Progenitor cell of endocrine pancreas (in vitro differentiated cells): ENCODE results near the gene GLI2. TPM values are rescaled to one million over a fixed set of nuclear protein-coding genes. Genes with fewer than 3 reads are reported as not detected.

Source experiments
- DNase-seq: peaks from one replicate; pipeline ENCODE4 v3.0.0; 2021; ENCODE audit warnings: low spot score; ENCODE audit not compliant: unreplicated experiment
- H3K27ac Mint-ChIP-seq: 2 replicates; pipeline ENCODE4 v1.8.0; 2021; ENCODE audit warnings: mild to moderate bottlenecking, moderate library complexity, mixed read lengths
- H3K27me3 Mint-ChIP-seq: 2 replicates; pipeline ENCODE4 v1.8.0; 2021; ENCODE audit warnings: mixed read lengths
- H3K36me3 Mint-ChIP-seq: 2 replicates; pipeline ENCODE4 v1.8.0; 2022; ENCODE audit warnings: mixed read lengths; ENCODE audit not compliant: insufficient read depth
- H3K4me1 Mint-ChIP-seq: 2 replicates; pipeline ENCODE4 v1.8.0; 2021; ENCODE audit warnings: low read depth, mixed read lengths
- H3K4me3 Mint-ChIP-seq: 2 replicates; pipeline ENCODE4 v1.8.0; 2021; ENCODE audit warnings: low read depth, mild to moderate bottlenecking, moderate library complexity, mixed read lengths
- H3K9me3 Mint-ChIP-seq: 2 replicates; pipeline ENCODE4 v1.8.0; 2021; ENCODE audit warnings: low read depth, mixed read lengths
- CTCF ChIP-seq: fragments of 200-600 bp; sonication (generic); IDR thresholded peaks from one replicate; pipeline ENCODE4 v1.5.0; 2021; ENCODE audit warnings: antibody characterized with exemption, mild to moderate bottlenecking; ENCODE audit not compliant: unreplicated experiment
- total RNA-seq: library from RNA; stranded (reverse); gene quantifications from 2 replicates; pipeline ENCODE4 v1.2.1, GENCODE V29; 2021

Gene GLI2
- total RNA-seq, 1 donor from 2014 or later: 2.3 TPM

DNA sequence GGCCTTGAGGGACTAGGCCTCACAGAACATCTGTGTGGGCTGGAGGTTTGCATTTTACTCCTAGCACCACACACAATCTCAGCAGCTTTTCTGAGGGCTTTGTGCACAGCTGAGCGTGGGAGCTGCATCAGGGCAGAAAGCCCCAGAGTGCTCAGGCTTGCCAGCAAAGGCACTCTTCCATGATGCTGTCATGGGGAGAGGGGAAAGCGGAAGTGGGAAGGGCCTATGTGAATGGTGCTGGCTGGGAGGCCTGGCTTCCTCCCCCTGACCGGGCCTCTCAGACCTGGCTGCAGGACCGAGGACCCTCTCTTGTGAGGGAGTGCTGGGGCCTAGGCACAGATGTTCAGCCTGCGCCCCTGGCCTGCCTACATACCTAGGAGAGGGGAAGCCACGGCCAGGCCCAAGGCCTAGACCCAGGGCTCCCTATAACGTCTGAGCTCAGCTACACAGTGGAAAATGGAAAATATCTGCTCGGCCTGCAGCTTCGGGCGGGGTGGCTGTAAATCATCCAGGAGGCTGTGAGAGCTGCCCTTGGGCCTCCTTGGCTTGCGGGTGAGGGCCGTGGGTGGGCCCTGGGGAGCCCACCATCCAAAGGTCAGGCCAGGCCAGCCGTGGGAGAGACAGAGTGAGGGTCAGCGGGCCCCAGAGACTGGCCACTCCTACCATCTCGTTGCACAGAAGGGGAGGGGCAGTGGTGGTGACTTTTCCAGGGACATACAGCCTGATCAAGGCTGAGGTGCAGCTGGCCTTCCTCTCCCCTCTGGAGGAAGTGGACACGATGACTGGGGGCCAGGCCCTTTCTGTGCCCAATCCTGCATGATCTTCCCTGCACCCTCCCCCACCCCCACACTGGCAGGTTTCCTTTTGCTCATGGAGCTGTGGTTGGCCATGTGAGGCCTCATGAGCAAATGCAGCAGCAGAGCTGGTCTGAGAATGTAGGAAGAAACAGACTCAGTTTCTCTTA, 22.8 kb downstream of the GLI2 start:
- Mint-ChIP-seq H3K36me3 (no peaks in the 10 kb centered on the region), H3K4me1 (peaks cover 11% of the 10 kb centered on the region), H3K27ac (no peak overlapping the region), H3K4me3 (no peak overlapping the region), H3K27me3 (peaks cover 53% of the 10 kb centered on the region), H3K9me3 (no peaks in the 10 kb centered on the region)
- no peak for TF ChIP-seq CTCF
- no peak for DNase-seq

GRCh38 chr2:120759543-120760331, 24.1 kb downstream of the GLI2 start:
- H3K27ac Mint-ChIP-seq: no peak overlapping the region
- H3K9me3 Mint-ChIP-seq: no peaks in the 10 kb centered on the region
- H3K27me3 Mint-ChIP-seq: peaks cover 59% of the 10 kb centered on the region
- H3K4me1 Mint-ChIP-seq: peaks cover 13% of the 10 kb centered on the region
- no peak for DNase-seq
- TF ChIP-seq CTCF: no peak
- no peaks in the 10 kb centered on the region for H3K36me3 Mint-ChIP-seq
- no peak overlapping the region for H3K4me3 Mint-ChIP-seq

DNA sequence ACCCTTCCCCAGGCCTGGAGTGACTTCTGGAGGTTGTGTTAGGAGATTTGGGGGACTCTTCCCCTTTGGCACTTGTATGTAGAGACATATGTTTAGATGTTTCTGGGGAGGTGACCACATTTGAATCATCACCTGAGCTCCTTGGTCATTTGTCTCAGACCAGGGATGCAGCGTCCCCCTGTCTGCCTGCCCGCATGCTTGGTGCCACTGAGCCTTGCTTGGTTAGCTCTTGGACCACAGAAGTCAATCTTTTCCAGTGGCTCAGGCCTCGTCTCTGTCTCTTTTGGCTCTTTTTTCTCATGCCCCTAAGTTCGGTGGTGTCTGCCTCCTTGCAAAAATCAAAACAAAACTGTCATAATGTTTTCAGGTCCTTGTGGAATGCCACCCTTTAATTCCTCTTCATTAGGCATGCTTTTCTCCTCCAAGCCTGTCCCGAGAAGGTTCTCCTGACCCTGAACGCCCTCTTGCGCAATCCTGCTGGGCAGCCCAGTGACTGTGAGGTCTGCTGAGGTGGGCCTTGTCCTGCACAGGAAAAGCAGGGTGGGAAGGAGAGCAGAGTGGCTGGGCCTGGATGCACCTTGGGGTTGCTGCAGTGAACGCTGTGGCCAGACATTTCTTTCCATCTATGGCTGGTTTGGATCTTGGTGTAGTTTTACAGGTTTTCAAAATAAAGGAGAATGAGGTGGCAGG, 24.9 kb downstream of the GLI2 start:
- no peak for DNase-seq
- Mint-ChIP-seq H3K36me3 (no peaks in the 10 kb centered on the region), H3K9me3 (no peaks in the 10 kb centered on the region), H3K4me3 (no peak overlapping the region), H3K27me3 (peaks cover 67% of the 10 kb centered on the region), H3K27ac (no peak overlapping the region), H3K4me1 (peaks cover 14% of the 10 kb centered on the region)
- no peak for TF ChIP-seq CTCF

GRCh38 chr2:120761164-120761861, 25.6 kb downstream of the GLI2 start:
- Mint-ChIP-seq H3K27ac (no peak overlapping the region), H3K4me1 (peaks cover 21% of the 10 kb centered on the region), H3K4me3 (no peak overlapping the region), H3K36me3 (no peaks in the 10 kb centered on the region), H3K27me3 (peaks cover 71% of the 10 kb centered on the region), H3K9me3 (no peaks in the 10 kb centered on the region)
- no peak for TF ChIP-seq CTCF
- no peak for DNase-seq
